Esophagus (tissue), 2 donors: Measurements from ENCODE around the gene FAM237B. TPM values are rescaled to one million over a fixed set of nuclear protein-coding genes. Genes with fewer than 3 reads are reported as not detected.
A peak's percentile ranks its signal among the peaks of the same experiment; 100 is the strongest.
"Not testable (repeated sequence)": the region's sequence is repeated elsewhere in the genome, so short reads cannot be mapped to it uniquely, and the experiment has no call there.

ENCODE experiments used
- H3K27ac ChIP-seq, 2 donors: one replicate each; pipeline ENCODE4 v1.5.1; 2013; ENCODE audit warnings: low read depth in 2 of 2, mild to moderate bottlenecking in 2 of 2, inconsistent platforms in 1 of 2, low read length in 1 of 2, moderate library complexity in 1 of 2
- H3K27me3 ChIP-seq, 2 donors: one replicate each; pipeline ENCODE4 v1.6.1; 2013; ENCODE audit warnings: low read length in 2 of 2, control low read depth in 1 of 2, mild to moderate bottlenecking in 1 of 2; ENCODE audit not compliant: insufficient read depth in 2 of 2, control insufficient read depth in 1 of 2
- H3K36me3 ChIP-seq, 2 donors: one replicate each; pipeline ENCODE4 v1.6.1; 2013; ENCODE audit warnings: low read length in 1 of 2; ENCODE audit not compliant: control insufficient read depth in 2 of 2, insufficient read depth in 2 of 2
- H3K4me1 ChIP-seq, 2 donors: one replicate each; pipeline ENCODE4 v1.6.1; 2013; ENCODE audit warnings: low read length in 1 of 2; ENCODE audit not compliant: control insufficient read depth in 2 of 2, insufficient read depth in 2 of 2
- H3K4me3 ChIP-seq, 2 donors: one replicate each; pipeline ENCODE4 v1.5.1; 2013; ENCODE audit warnings: low read length in 2 of 2, mild to moderate bottlenecking in 2 of 2, low read depth in 1 of 2, moderate library complexity in 1 of 2
- H3K9me3 ChIP-seq, 2 donors: one replicate each; pipeline ENCODE4 v1.6.1; 2013; ENCODE audit warnings: mild to moderate bottlenecking in 2 of 2, low read depth in 1 of 2, low read length in 1 of 2, moderate library complexity in 1 of 2; ENCODE audit not compliant: control insufficient read depth in 2 of 2, insufficient read depth in 1 of 2
- WGBS, 2 donors: extraction: QIAGEN DNeasy Blood & Tissue Kit; methylation state at CpG; one replicate each; pipeline ENCODE4 v1.1.7; 2013; 5-methylcytosine and 5-hydroxymethylcytosine counted together
- polyA plus RNA-seq, 2 donors: library from polyadenylated mRNA; stranded (reverse); fragments of 200-250 nt; gene quantifications; one replicate each; pipeline ENCODE4 v1.2.3, GENCODE V29; 2013
- donor health status: healthy with polysubstance abuse.
- donor health status: Bipolar disorder and iron deficiency.

FAM237B gene
- polyA plus RNA-seq, result not detected

GRCh38 chr7:90320801-90321494, at the start of gene FAM237B:
Gene FAM237B (minus strand): TSS chr7:90321304. CDS start chr7:90319748, 1,556 bp downstream.
- Histone ChIP-seq H3K4me3 (peak within 1 kb of the TSS; percentile 1 to 18), H3K27me3 (peaks cover 0 to 12% of the 10 kb centered on the region in 2 donors), H3K9me3 (peaks cover 0 to 2% of the 10 kb centered on the region in 2 donors), H3K36me3 (no peaks in the 10 kb centered on the region), H3K27ac (no peak within 1 kb of the TSS), H3K4me1 (peaks cover 0 to 7% of the 10 kb centered on the region in 2 donors)
- WGBS, 2 donors, result 3 to 5% methylated on average over 60 to 62 of the region's 62 CpGs

- Histone ChIP-seq H3K27me3 (no peaks in the 10 kb centered on the region), H3K4me3 (no peak overlapping the region), H3K36me3 (peaks cover 2% of the 10 kb centered on the region in 2 donors), H3K9me3 (no peaks in the 10 kb centered on the region), H3K27ac (no peak overlapping the region), H3K4me1 (peaks cover 0 to 3% of the 10 kb centered on the region in 2 donors)
These were observed 30.9 kb upstream of the FAM237B start for GRCh38 chr7:90351987-90352386.

- H3K27me3 ChIP-seq, H3K36me3 ChIP-seq, H3K27ac ChIP-seq, H3K4me3 ChIP-seq, H3K4me1 ChIP-seq, H3K9me3 ChIP-seq: not testable (repeated sequence)
- WGBS, 2 donors, result 85 to 94% methylated on average over 3 of the region's 3 CpGs
These were observed 28.9 kb upstream of the FAM237B start for GRCh38 chr7:90350032-90350431.

GRCh38 chr7:90349305-90349704, 28.2 kb upstream of the FAM237B start:
- H3K27me3 ChIP-seq, result no peaks in the 10 kb centered on the region
- H3K4me1 ChIP-seq, result peaks cover 0 to 3% of the 10 kb centered on the region in 2 donors
- H3K27ac ChIP-seq, result no peak overlapping the region
- H3K9me3 ChIP-seq, result no peaks in the 10 kb centered on the region
- WGBS, 2 donors, result 83 to 84% methylated on average over 4 of the region's 4 CpGs
- no peaks in the 10 kb centered on the region for H3K36me3 ChIP-seq
- H3K4me3 ChIP-seq, result no peak overlapping the region

GRCh38 chr7:90347759-90348158, 26.7 kb upstream of the FAM237B start:
- H3K4me1 ChIP-seq, result peaks cover 0 to 3% of the 10 kb centered on the region in 2 donors
- H3K4me3 ChIP-seq, result no peak overlapping the region
- no peaks in the 10 kb centered on the region for H3K36me3 ChIP-seq
- H3K27me3 ChIP-seq, result no peaks in the 10 kb centered on the region
- H3K9me3 ChIP-seq, result no peaks in the 10 kb centered on the region
- H3K27ac ChIP-seq, result no peak overlapping the region
- WGBS, 2 donors, result 64 to 73% methylated on average over 4 of the region's 4 CpGs

GRCh38 chr7:90346336-90347125, 25.4 kb upstream of the FAM237B start, which contains the start of gene GTPBP10:
Gene GTPBP10 (plus strand): TSS chr7:90346716. CDS start chr7:90346742, 26 bp downstream.
- H3K9me3 ChIP-seq, result no peaks in the 10 kb centered on the region
- H3K27ac ChIP-seq, result peak within 1 kb of the TSS; percentile 84 to 96
- peaks cover 0 to 3% of the 10 kb centered on the region in 2 donors for H3K4me1 ChIP-seq
- no peaks in the 10 kb centered on the region for H3K36me3 ChIP-seq
- WGBS, 2 donors, result 0% methylated on average over 37 of the region's 37 CpGs
- peak within 1 kb of the TSS; percentile 79 to 93 for H3K4me3 ChIP-seq
- no peaks in the 10 kb centered on the region for H3K27me3 ChIP-seq

- no peaks in the 10 kb centered on the region for H3K9me3 ChIP-seq
- H3K36me3 ChIP-seq, result no peaks in the 10 kb centered on the region
- 7 to 9% methylated on average over 18 of the region's 18 CpGs for WGBS, 2 donors
- peak overlapping the region; percentile 79 to 93 for H3K4me3 ChIP-seq
- peak overlapping the region; percentile 74 to 84 for H3K27ac ChIP-seq
- H3K4me1 ChIP-seq, result peaks cover 0 to 3% of the 10 kb centered on the region in 2 donors
- H3K27me3 ChIP-seq, result no peaks in the 10 kb centered on the region
These were observed 24.7 kb upstream of the FAM237B start for GRCh38 chr7:90345595-90346335.

- no peaks in the 10 kb centered on the region for H3K36me3 ChIP-seq
- no peak overlapping the region for H3K4me3 ChIP-seq
- peak overlapping the region in 1 of 2 donors; percentile 84 for H3K27ac ChIP-seq
These were observed 23.9 kb upstream of the FAM237B start for GRCh38 chr7:90345016-90345415.

GRCh38 chr7:90337106-90337505, 16.0 kb upstream of the FAM237B start:
- H3K27me3 ChIP-seq, result no peaks in the 10 kb centered on the region
- H3K9me3 ChIP-seq, result no peaks in the 10 kb centered on the region
- H3K4me1 ChIP-seq, result no peaks in the 10 kb centered on the region
- no peak overlapping the region for H3K4me3 ChIP-seq
- H3K36me3 ChIP-seq, result no peaks in the 10 kb centered on the region
- no peak overlapping the region for H3K27ac ChIP-seq

More at GRCh38 chr7:90345016-90345415, 23.9 kb upstream of the FAM237B start:
- Histone ChIP-seq H3K9me3 (no peaks in the 10 kb centered on the region), H3K27me3 (no peaks in the 10 kb centered on the region), H3K4me1 (peaks cover 0 to 3% of the 10 kb centered on the region in 2 donors)
